Measurements from ENCODE around the gene RFT1.
"Not testable (repeated sequence)": the region's sequence is repeated elsewhere in the genome, so short reads cannot be mapped to it uniquely, and the experiment has no call there.

Gene RFT1

GRCh38 chr3:53072653-53073552 lies 57.3 kb downstream of the RFT1 start:
- DNase-seq: peak in 52 of 58 donors; percentile 17 to 81 (median 56)

- DNase-seq: no peak
These were observed 58.3 kb downstream of the RFT1 start for GRCh38 chr3:53071882-53072431.

GRCh38 chr3:53069422-53070068 lies 60.7 kb downstream of the RFT1 start:
- no peak for DNase-seq

GRCh38 chr3:53068176-53068575 lies 62.1 kb downstream of the RFT1 start:
- no peak for DNase-seq

GRCh38 chr3:53067567-53067966 lies 62.7 kb downstream of the RFT1 start:
- DNase-seq: no peak

- no peak for DNase-seq
These were observed 64.3 kb downstream of the RFT1 start for GRCh38 chr3:53065841-53066480.

- no peak for DNase-seq
These were observed 67.3 kb downstream of the RFT1 start for GRCh38 chr3:53062905-53063304.

GRCh38 chr3:53056442-53056841 lies 73.8 kb downstream of the RFT1 start:
- no peak for DNase-seq

GRCh38 chr3:53054233-53054632 lies 76.0 kb downstream of the RFT1 start:
- DNase-seq: not testable (repeated sequence)

- no peak for DNase-seq
These were observed 78.3 kb downstream of the RFT1 start for GRCh38 chr3:53051929-53052328.

GRCh38 chr3:53049987-53050386 lies 80.2 kb downstream of the RFT1 start:
- DNase-seq: no peak

- DNase-seq: peak in 45 of 58 donors; percentile 6 to 67 (median 37)
These were observed 83.8 kb downstream of the RFT1 start for GRCh38 chr3:53046171-53047170.

- DNase-seq: peak in 49 of 58 donors; percentile 8 to 76 (median 51)
These were observed 84.6 kb downstream of the RFT1 start, which contains the start of gene SFMBT1 for GRCh38 chr3:53045518-53046170. Gene SFMBT1, minus strand, starts transcription at chr3:53046073. Its CDS starts 76,945 bp downstream, at chr3:52969128.

- peak in 48 of 58 donors; percentile 6 to 69 (median 45) for DNase-seq
These were observed 85.3 kb downstream of the RFT1 start for GRCh38 chr3:53044711-53045517.

GRCh38 chr3:53044371-53044710 lies 85.9 kb downstream of the RFT1 start:
- no peak for DNase-seq

- no peak for DNase-seq
These were observed 86.5 kb downstream of the RFT1 start for GRCh38 chr3:53043738-53044137.

GRCh38 chr3:53042651-53043050 lies 87.6 kb downstream of the RFT1 start:
- DNase-seq: no peak

- DNase-seq: no peak
These were observed 89.8 kb downstream of the RFT1 start for GRCh38 chr3:53040351-53040820.

GRCh38 chr3:53039376-53039752 lies 90.9 kb downstream of the RFT1 start:
- no peak for DNase-seq

Data from anterior cingulate cortex (tissue), 58 donors.